Ovary (tissue), 3 donors: Measurements from ENCODE around the gene WNT9A.
"Not testable (repeated sequence)": the region's sequence is repeated elsewhere in the genome, so short reads cannot be mapped to it uniquely, and the experiment has no call there.

Experiments
- POLR2A ChIP-seq: fragments of 450-650 bp; IDR thresholded peaks from one replicate; pipeline ENCODE4 v1.6.1; 2017; ENCODE audit warnings: antibody characterized with exemption, mild to moderate bottlenecking, moderate library complexity
- TF ChIP-seq, protein P1 (sequence below), 3 donors: fragments of 450-650 bp in 2 of 3; fragments of 200-600 bp in 1 of 3; IDR thresholded peaks; one replicate each; pipeline versions ENCODE4 v1.5.1 to v1.8.0; 2016 to 2022; ENCODE audit warnings: antibody characterized with exemption in 3 of 3, mild to moderate bottlenecking in 1 of 3
- donor health status: DM: no; HTN: no; CAD: no.

GRCh38 chr1:227871892-227872291, 75.8 kb downstream of the WNT9A start:
- not testable (repeated sequence) for TF ChIP-seq POLR2A
- TF ChIP-seq, protein P1, sequence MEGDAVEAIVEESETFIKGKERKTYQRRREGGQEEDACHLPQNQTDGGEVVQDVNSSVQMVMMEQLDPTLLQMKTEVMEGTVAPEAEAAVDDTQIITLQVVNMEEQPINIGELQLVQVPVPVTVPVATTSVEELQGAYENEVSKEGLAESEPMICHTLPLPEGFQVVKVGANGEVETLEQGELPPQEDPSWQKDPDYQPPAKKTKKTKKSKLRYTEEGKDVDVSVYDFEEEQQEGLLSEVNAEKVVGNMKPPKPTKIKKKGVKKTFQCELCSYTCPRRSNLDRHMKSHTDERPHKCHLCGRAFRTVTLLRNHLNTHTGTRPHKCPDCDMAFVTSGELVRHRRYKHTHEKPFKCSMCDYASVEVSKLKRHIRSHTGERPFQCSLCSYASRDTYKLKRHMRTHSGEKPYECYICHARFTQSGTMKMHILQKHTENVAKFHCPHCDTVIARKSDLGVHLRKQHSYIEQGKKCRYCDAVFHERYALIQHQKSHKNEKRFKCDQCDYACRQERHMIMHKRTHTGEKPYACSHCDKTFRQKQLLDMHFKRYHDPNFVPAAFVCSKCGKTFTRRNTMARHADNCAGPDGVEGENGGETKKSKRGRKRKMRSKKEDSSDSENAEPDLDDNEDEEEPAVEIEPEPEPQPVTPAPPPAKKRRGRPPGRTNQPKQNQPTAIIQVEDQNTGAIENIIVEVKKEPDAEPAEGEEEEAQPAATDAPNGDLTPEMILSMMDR (IDR thresholded peaks at IDR 0.05) = not testable (repeated sequence)
